Measurements from ENCODE around the gene PILRB.

PILRB gene

DNA sequence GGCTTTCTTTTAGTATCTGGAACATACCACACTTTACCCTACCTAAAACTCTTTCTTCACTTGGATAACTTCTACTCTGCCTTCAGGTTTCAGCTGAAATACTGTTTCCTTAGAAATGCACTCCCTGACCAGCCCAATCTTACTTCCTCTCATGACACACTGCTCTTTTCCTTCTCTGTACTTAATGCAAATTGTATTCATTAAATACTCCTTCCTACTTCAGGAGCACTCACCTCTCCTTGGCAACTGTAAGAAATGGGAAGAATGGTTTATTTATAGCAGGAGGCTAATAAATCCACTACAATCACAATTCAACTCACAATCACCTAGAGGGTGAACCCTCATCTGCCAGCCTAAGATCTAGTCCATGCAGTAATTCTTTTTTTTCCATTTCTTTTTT is 55.4 kb downstream of the PILRB start:
- DNase-seq: no peak

DNA sequence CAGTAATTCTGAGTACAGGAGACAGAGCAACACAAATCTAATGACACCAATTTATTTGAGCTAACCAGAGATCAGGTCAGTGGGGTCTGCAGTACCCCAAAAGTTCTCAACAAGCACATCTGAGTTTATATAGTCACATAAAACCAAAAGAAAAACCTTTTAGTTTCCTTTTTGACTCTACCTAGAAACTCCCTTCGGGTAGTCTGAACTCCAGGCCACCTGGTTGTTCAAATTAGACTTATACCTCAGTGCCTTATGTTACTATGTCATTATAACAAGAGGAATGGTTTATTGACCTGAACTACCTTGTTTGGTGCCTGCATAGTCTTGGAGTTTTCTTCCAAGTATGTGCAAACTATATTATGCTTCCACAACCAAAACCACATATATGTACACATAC is 56.0 kb downstream of the PILRB start:
- no peak for DNase-seq

DNA sequence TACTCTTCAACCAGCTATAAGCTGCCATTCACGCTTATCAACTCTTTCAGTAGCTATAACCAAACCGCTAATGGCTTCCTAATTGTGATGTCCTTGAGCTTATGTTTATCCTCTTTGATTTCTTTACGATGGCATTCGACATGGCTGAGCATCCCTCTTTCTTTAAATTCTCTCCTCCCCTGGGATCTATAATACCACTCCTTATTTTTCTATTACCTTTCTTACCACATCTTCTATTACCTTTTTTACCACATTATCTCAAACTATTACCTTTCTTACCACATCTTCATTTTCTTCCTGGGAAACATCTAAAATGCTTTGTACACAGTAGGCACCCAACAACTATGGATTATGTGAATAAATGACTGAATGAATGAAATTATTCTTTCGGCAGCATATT is 57.5 kb downstream of the PILRB start:
- DNase-seq: no peak
